Iris pigment epithelial cell (primary cell): Measurements from ENCODE around the gene RAB11FIP5.

Experiments used
- DNase-seq: peaks from one replicate; pipeline ENCODE4 v3.0.0-alpha.2; 2011; ENCODE audit warnings: low read depth

RAB11FIP5 gene

DNA sequence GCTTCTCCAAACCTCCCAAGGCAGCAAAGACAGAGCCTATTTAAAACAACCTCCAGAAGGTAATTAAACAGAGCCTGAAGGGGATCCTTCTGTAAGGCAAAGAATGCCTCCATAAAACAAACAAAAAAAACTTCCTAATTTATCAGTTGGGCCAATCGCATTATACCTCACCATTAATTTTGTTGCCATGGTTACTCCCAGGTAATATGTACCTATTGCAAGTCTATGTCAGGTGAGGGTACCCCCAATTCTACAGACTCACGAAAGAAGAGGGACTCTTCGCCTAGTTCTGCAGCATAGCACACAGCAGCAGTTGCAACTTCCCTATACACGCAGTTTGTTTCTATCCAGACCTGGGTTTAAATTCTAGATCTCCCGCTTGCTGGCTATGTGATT is 80.0 kb downstream of the RAB11FIP5 start:
- DNase-seq = no peak

- DNase-seq = no peak
Observed at GRCh38 chr2:73031725-73032701, 80.7 kb downstream of the RAB11FIP5 start.

- DNase-seq = no peak
Observed at GRCh38 chr2:73031095-73031678, 81.6 kb downstream of the RAB11FIP5 start.

GRCh38 chr2:73028841-73029240 is 83.9 kb downstream of the RAB11FIP5 start:
- no peak for DNase-seq

GRCh38 chr2:73027340-73027739 is 85.4 kb downstream of the RAB11FIP5 start:
- DNase-seq = no peak

- DNase-seq = no peak
Observed at GRCh38 chr2:73023497-73023896, 89.3 kb downstream of the RAB11FIP5 start.
